ENCODE measurements around the gene PELI2.

Gene PELI2

GRCh38 chr14:56180754-56181542, 62.7 kb downstream of the PELI2 start:
- Histone ChIP-seq H3K36me3 (ENCODE audit: control insufficient read depth, low read depth, low read length) (no peaks in the 10 kb centered on the region), H3K27ac (ENCODE audit: low read length) (no peak overlapping the region), H3K9ac (ENCODE audit: low read length) (no peak overlapping the region), H3K27me3 (ENCODE audit: control insufficient read depth, insufficient read depth, low read length) (no peaks in the 10 kb centered on the region), H3K4me3 (ENCODE audit: low read length) (no peak overlapping the region), H3K9me3 (ENCODE audit: control insufficient read depth, low read depth, low read length) (no peaks in the 10 kb centered on the region), H3K4me1 (ENCODE audit: control insufficient read depth, low read depth, low read length) (peaks cover 3% of the 10 kb centered on the region)

DNA sequence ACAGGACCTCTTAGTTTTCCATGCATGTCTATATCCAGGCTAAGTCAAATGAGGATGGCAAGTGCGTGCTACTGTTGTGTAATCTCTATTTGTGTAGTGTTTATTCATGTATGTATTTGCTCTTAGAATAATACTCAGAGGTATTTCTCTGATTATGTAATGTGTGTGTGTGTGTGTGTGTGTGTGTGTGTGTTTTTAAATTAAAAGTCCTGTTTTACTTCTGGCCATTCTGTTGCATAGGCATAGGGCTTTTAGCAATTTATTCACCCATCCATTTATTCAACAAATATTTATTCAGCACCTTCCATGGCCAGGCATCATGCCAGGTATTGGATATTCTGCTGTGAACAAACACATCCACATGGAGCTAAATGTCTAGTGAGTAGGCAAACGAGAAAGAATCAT, 63.5 kb downstream of the PELI2 start:
- H3K27me3 ChIP-seq (ENCODE audit: control insufficient read depth, insufficient read depth, low read length), result no peaks in the 10 kb centered on the region
- H3K36me3 ChIP-seq (ENCODE audit: control insufficient read depth, low read depth, low read length), result no peaks in the 10 kb centered on the region
- no peak overlapping the region for H3K27ac ChIP-seq (ENCODE audit: low read length)
- H3K9ac ChIP-seq (ENCODE audit: low read length), result no peak overlapping the region
- H3K4me1 ChIP-seq (ENCODE audit: control insufficient read depth, low read depth, low read length), result peaks cover 3% of the 10 kb centered on the region
- no peaks in the 10 kb centered on the region for H3K9me3 ChIP-seq (ENCODE audit: control insufficient read depth, low read depth, low read length)
- H3K4me3 ChIP-seq (ENCODE audit: low read length), result no peak overlapping the region

DNA sequence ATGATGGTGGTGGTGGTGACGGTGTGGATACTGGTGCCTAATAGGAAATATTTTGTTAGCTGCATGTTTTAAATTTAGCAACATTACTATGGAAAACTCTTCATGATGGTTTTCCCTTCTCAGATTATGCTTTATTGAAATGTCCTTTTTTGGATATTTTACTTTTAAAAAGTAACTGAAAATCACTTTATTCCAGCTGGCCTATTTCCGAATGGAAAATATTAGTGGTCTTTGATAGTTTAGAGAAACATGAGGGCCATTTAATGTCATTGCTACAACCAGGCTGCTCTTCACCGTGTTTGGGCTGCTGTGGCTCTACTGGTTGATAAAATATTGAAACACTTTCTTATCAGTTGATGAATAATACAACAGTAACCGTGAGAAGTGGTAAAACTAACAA, 64.2 kb downstream of the PELI2 start:
- no peak overlapping the region for H3K9ac ChIP-seq (ENCODE audit: low read length)
- no peaks in the 10 kb centered on the region for H3K4me1 ChIP-seq (ENCODE audit: control insufficient read depth, low read depth, low read length)
- no peaks in the 10 kb centered on the region for H3K36me3 ChIP-seq (ENCODE audit: control insufficient read depth, low read depth, low read length)
- H3K4me3 ChIP-seq (ENCODE audit: low read length), result no peak overlapping the region
- no peak overlapping the region for H3K27ac ChIP-seq (ENCODE audit: low read length)
- H3K27me3 ChIP-seq (ENCODE audit: control insufficient read depth, insufficient read depth, low read length), result no peaks in the 10 kb centered on the region
- no peaks in the 10 kb centered on the region for H3K9me3 ChIP-seq (ENCODE audit: control insufficient read depth, low read depth, low read length)

- H3K36me3 ChIP-seq (ENCODE audit: control insufficient read depth, low read depth, low read length), result no peaks in the 10 kb centered on the region
- no peak overlapping the region for H3K9ac ChIP-seq (ENCODE audit: low read length)
- no peaks in the 10 kb centered on the region for H3K4me1 ChIP-seq (ENCODE audit: control insufficient read depth, low read depth, low read length)
- no peaks in the 10 kb centered on the region for H3K27me3 ChIP-seq (ENCODE audit: control insufficient read depth, insufficient read depth, low read length)
- H3K9me3 ChIP-seq (ENCODE audit: control insufficient read depth, low read depth, low read length), result no peaks in the 10 kb centered on the region
- H3K4me3 ChIP-seq (ENCODE audit: low read length), result no peak overlapping the region
- H3K27ac ChIP-seq (ENCODE audit: low read length), result no peak overlapping the region
Observed at GRCh38 chr14:56183631-56184157, 65.5 kb downstream of the PELI2 start.

GRCh38 chr14:56185992-56186391, 67.8 kb downstream of the PELI2 start:
- H3K9ac ChIP-seq (ENCODE audit: low read length), result no peak overlapping the region
- H3K9me3 ChIP-seq (ENCODE audit: control insufficient read depth, low read depth, low read length), result no peaks in the 10 kb centered on the region
- H3K27ac ChIP-seq (ENCODE audit: low read length), result no peak overlapping the region
- no peak overlapping the region for H3K4me3 ChIP-seq (ENCODE audit: low read length)
- H3K27me3 ChIP-seq (ENCODE audit: control insufficient read depth, insufficient read depth, low read length), result no peaks in the 10 kb centered on the region
- H3K4me1 ChIP-seq (ENCODE audit: control insufficient read depth, low read depth, low read length), result no peaks in the 10 kb centered on the region
- no peaks in the 10 kb centered on the region for H3K36me3 ChIP-seq (ENCODE audit: control insufficient read depth, low read depth, low read length)

DNA sequence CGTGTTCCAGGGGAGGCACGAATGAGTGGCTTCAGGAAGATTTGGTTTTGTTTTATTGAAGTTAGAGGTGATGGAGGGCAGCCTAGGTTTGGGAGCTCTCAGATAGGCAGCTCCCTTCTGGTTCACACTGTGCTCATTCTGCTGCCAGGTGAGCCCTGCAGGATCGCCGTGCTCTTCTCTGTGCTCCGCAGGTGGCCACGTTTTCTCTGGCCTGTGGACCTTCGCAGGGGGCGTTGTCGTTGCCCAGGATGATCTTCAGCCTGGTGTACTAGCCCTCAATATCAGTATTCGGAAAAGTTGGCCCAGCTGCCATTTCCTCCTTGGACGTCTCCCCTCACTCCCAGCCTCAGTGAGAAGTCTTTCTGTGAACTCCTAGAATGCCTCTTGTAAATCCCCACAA, 69.5 kb downstream of the PELI2 start:
- Histone ChIP-seq H3K36me3 (ENCODE audit: control insufficient read depth, low read depth, low read length) (no peaks in the 10 kb centered on the region), H3K4me1 (ENCODE audit: control insufficient read depth, low read depth, low read length) (no peaks in the 10 kb centered on the region), H3K27me3 (ENCODE audit: control insufficient read depth, insufficient read depth, low read length) (no peaks in the 10 kb centered on the region), H3K9ac (ENCODE audit: low read length) (no peak overlapping the region), H3K27ac (ENCODE audit: low read length) (no peak overlapping the region), H3K4me3 (ENCODE audit: low read length) (no peak overlapping the region), H3K9me3 (ENCODE audit: control insufficient read depth, low read depth, low read length) (no peaks in the 10 kb centered on the region)

- H3K27ac ChIP-seq (ENCODE audit: low read length), result no peak overlapping the region
Observed at GRCh38 chr14:56189307-56189706, 71.1 kb downstream of the PELI2 start.

GRCh38 chr14:56193347-56193746, 75.1 kb downstream of the PELI2 start:
- no peak overlapping the region for H3K9ac ChIP-seq (ENCODE audit: low read length)
- peaks cover 6% of the 10 kb centered on the region for H3K4me1 ChIP-seq (ENCODE audit: control insufficient read depth, low read depth, low read length)
- no peak overlapping the region for H3K27ac ChIP-seq (ENCODE audit: low read length)

More at GRCh38 chr14:56189307-56189706, 71.1 kb downstream of the PELI2 start:
- Histone ChIP-seq H3K36me3 (ENCODE audit: control insufficient read depth, low read depth, low read length) (no peaks in the 10 kb centered on the region), H3K4me1 (ENCODE audit: control insufficient read depth, low read depth, low read length) (no peaks in the 10 kb centered on the region), H3K9me3 (ENCODE audit: control insufficient read depth, low read depth, low read length) (no peaks in the 10 kb centered on the region), H3K4me3 (ENCODE audit: low read length) (no peak overlapping the region), H3K27me3 (ENCODE audit: control insufficient read depth, insufficient read depth, low read length) (no peaks in the 10 kb centered on the region), H3K9ac (ENCODE audit: low read length) (no peak overlapping the region)

DNA sequence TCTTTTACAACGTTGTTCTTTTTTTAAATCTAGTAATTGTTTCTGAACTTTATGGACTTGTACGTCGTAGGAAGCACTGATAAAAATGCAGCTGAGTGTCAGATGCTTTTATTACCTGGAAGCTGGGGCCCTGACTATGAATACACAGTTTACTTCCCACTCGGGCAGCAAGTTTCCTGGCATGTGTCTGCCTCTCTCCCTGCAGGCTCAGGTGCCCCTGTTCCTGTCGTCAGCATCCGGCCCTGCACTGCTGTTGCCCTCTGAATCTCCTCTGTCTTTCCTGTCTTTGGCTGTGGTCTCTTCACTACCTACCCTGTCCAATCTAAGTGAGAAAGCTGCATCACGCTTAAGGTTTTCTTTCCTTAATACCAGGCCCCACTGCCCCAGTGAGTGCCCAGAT, 75.8 kb downstream of the PELI2 start:
- Histone ChIP-seq H3K9ac (ENCODE audit: low read length) (no peak overlapping the region), H3K27ac (ENCODE audit: low read length) (no peak overlapping the region), H3K4me3 (ENCODE audit: low read length) (no peak overlapping the region), H3K36me3 (ENCODE audit: control insufficient read depth, low read depth, low read length) (no peaks in the 10 kb centered on the region), H3K27me3 (ENCODE audit: control insufficient read depth, insufficient read depth, low read length) (no peaks in the 10 kb centered on the region), H3K4me1 (ENCODE audit: control insufficient read depth, low read depth, low read length) (peaks cover 6% of the 10 kb centered on the region), H3K9me3 (ENCODE audit: control insufficient read depth, low read depth, low read length) (no peaks in the 10 kb centered on the region)

More at GRCh38 chr14:56193347-56193746, 75.1 kb downstream of the PELI2 start:
- no peaks in the 10 kb centered on the region for H3K36me3 ChIP-seq (ENCODE audit: control insufficient read depth, low read depth, low read length)
- no peaks in the 10 kb centered on the region for H3K9me3 ChIP-seq (ENCODE audit: control insufficient read depth, low read depth, low read length)
- no peak overlapping the region for H3K4me3 ChIP-seq (ENCODE audit: low read length)
- H3K27me3 ChIP-seq (ENCODE audit: control insufficient read depth, insufficient read depth, low read length), result no peaks in the 10 kb centered on the region

DNA sequence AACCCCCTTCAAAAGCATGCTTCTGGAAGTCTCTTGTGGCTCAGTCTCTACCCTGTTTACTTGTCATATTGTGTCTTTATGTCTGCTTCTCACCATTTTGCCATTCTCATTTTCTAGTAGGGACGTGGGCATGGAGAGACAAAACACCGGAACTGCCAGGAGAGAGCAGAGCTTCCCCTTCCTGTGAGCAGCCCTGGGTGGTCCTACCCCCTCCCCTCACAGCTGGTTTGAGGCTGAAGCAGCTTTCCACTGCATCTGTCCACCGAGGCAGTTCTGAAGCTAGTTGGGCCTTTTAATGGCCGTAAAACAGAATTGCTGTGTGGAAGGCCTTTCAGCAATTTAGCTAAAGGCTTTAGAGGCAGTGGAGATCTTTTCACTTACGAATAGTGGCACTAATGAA, 77.0 kb downstream of the PELI2 start:
- no peaks in the 10 kb centered on the region for H3K27me3 ChIP-seq (ENCODE audit: control insufficient read depth, insufficient read depth, low read length)
- no peak overlapping the region for H3K27ac ChIP-seq (ENCODE audit: low read length)
- H3K4me1 ChIP-seq (ENCODE audit: control insufficient read depth, low read depth, low read length), result peaks cover 6% of the 10 kb centered on the region
- H3K36me3 ChIP-seq (ENCODE audit: control insufficient read depth, low read depth, low read length), result no peaks in the 10 kb centered on the region
- H3K9me3 ChIP-seq (ENCODE audit: control insufficient read depth, low read depth, low read length), result no peaks in the 10 kb centered on the region
- H3K9ac ChIP-seq (ENCODE audit: low read length), result no peak overlapping the region
- H3K4me3 ChIP-seq (ENCODE audit: low read length), result no peak overlapping the region

- Histone ChIP-seq H3K4me1 (ENCODE audit: control insufficient read depth, low read depth, low read length) (peaks cover 10% of the 10 kb centered on the region), H3K27me3 (ENCODE audit: control insufficient read depth, insufficient read depth, low read length) (no peaks in the 10 kb centered on the region), H3K36me3 (ENCODE audit: control insufficient read depth, low read depth, low read length) (no peaks in the 10 kb centered on the region), H3K9ac (ENCODE audit: low read length) (no peak overlapping the region), H3K4me3 (ENCODE audit: low read length) (no peak overlapping the region), H3K9me3 (ENCODE audit: control insufficient read depth, low read depth, low read length) (no peaks in the 10 kb centered on the region), H3K27ac (ENCODE audit: low read length) (no peak overlapping the region)
Observed at GRCh38 chr14:56195704-56196103, 77.5 kb downstream of the PELI2 start.

- Histone ChIP-seq H3K27ac (ENCODE audit: low read length) (no peak overlapping the region), H3K9me3 (ENCODE audit: control insufficient read depth, low read depth, low read length) (no peaks in the 10 kb centered on the region), H3K36me3 (ENCODE audit: control insufficient read depth, low read depth, low read length) (no peaks in the 10 kb centered on the region), H3K27me3 (ENCODE audit: control insufficient read depth, insufficient read depth, low read length) (no peaks in the 10 kb centered on the region), H3K4me3 (ENCODE audit: low read length) (no peak overlapping the region), H3K9ac (ENCODE audit: low read length) (no peak overlapping the region), H3K4me1 (ENCODE audit: control insufficient read depth, low read depth, low read length) (peaks cover 10% of the 10 kb centered on the region)
Observed at GRCh38 chr14:56196274-56196673, 78.1 kb downstream of the PELI2 start.
